Epithelial cell of proximal tubule (primary cell): ENCODE results near the gene ZNF81. TPM values are rescaled to one million over a fixed set of nuclear protein-coding genes. Genes with fewer than 3 reads are reported as not detected.
"Not testable (repeated sequence)": the region's sequence is repeated elsewhere in the genome, so short reads cannot be mapped to it uniquely, and the experiment has no call there.

Experiments
- DNase-seq: peaks from one replicate; pipeline ENCODE4 v3.0.0-alpha.2; 2011; ENCODE audit warnings: low read depth
- H3K4me3 ChIP-seq: 2 replicates; pipeline ENCODE4 v1.5.1; 2011; ENCODE audit warnings: low read depth, mild to moderate bottlenecking, low read length
- total RNA-seq: library from RNA; depleted of rRNA; stranded (reverse); fragments of >200 nt; gene quantifications from 2 replicates; pipeline ENCODE4 v1.2.3, GENCODE V29; 2015
- TF ChIP-seq, protein P1 (sequence below): conservative IDR thresholded peaks from 2 replicates; pipeline ENCODE4 v1.5.1; 2012; ENCODE audit warnings: low read depth, mild to moderate bottlenecking, low read length

The ZNF81 gene
- total RNA-seq, 1 donor from 2014 or later, result 16.9 TPM

DNA sequence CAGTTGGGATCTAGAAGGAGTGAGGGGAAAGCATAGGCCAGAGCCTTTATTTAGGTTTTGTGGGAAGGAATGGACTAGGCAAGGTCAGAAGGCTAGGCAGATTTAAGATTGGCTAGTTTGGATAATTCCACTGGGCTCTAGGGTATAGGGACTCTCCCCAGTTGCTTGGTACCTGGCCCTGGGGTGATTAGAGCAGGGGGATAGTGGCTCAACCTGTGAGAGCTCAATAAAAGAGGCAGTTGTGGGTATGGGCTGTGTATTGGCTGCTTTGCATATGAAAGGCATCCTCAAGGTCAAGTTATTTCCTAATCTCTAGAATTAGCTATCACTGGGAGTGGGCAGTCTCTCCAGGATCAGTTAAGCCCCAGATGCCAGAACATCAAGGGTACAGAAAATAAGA is 61.3 kb downstream of the ZNF81 start:
- no peak overlapping the region for H3K4me3 ChIP-seq
- TF ChIP-seq, protein P1, sequence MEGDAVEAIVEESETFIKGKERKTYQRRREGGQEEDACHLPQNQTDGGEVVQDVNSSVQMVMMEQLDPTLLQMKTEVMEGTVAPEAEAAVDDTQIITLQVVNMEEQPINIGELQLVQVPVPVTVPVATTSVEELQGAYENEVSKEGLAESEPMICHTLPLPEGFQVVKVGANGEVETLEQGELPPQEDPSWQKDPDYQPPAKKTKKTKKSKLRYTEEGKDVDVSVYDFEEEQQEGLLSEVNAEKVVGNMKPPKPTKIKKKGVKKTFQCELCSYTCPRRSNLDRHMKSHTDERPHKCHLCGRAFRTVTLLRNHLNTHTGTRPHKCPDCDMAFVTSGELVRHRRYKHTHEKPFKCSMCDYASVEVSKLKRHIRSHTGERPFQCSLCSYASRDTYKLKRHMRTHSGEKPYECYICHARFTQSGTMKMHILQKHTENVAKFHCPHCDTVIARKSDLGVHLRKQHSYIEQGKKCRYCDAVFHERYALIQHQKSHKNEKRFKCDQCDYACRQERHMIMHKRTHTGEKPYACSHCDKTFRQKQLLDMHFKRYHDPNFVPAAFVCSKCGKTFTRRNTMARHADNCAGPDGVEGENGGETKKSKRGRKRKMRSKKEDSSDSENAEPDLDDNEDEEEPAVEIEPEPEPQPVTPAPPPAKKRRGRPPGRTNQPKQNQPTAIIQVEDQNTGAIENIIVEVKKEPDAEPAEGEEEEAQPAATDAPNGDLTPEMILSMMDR, result no peak
- DNase-seq, result no peak

DNA sequence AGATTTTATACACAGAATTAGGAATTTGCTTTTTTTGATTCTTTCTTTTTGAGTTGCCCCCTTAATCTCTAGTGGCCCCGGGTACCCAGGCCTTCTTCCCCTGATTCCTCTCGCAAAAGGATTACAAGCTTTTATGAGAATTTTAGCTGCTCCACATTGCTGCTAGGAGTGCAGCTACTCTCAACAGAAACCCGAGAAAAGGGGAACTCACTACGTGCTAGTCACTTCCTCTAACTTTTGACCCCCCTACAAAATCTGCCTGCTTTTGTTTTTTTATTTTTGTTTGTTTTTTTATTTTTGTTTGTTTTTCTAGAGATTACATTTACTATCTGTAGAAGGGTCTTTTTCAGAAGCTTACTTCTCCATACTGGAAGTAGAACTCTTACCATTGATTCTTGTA is 64.1 kb downstream of the ZNF81 start:
- no peak for DNase-seq
- no peak overlapping the region for H3K4me3 ChIP-seq
- TF ChIP-seq, protein P1, result no peak

DNA sequence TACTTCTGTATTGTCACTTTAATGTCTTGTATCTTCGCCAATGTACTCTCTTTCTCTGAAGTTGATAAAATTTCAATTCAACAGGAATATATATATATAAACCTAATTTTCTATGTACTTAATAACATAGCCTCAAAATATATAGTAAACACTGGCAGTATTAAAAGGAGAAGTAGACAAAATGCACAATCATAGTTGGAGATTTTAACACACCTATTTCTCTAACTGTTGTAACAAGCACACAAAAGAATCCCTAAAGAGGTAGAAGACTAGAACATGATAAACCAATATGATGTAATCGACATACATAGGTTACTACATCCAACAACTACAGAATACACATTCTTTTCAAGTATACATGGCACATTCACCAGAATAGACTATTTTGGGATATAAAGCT is 65.5 kb downstream of the ZNF81 start:
- TF ChIP-seq, protein P1, result no peak
- H3K4me3 ChIP-seq, result no peak overlapping the region
- DNase-seq, result no peak

DNA sequence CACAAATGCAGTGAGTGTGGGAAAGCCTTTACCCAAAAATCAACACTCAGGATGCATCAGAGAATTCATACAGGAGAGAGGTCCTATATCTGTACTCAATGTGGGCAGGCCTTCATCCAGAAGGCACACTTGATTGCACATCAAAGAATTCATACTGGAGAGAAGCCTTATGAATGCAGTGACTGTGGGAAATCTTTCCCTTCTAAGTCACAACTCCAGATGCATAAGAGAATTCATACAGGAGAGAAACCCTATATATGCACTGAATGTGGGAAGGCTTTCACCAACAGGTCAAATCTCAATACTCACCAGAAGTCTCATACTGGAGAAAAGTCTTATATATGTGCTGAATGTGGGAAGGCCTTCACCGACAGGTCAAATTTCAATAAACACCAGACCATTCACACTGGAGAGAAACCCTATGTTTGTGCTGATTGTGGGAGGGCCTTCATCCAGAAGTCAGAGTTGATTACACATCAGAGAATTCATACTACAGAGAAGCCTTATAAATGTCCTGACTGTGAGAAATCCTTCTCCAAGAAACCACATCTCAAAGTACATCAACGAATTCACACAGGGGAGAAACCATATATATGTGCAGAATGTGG is 79.3 kb downstream of the ZNF81 start:
- no peak for DNase-seq
- TF ChIP-seq, protein P1, result no peak
- no peak overlapping the region for H3K4me3 ChIP-seq

DNA sequence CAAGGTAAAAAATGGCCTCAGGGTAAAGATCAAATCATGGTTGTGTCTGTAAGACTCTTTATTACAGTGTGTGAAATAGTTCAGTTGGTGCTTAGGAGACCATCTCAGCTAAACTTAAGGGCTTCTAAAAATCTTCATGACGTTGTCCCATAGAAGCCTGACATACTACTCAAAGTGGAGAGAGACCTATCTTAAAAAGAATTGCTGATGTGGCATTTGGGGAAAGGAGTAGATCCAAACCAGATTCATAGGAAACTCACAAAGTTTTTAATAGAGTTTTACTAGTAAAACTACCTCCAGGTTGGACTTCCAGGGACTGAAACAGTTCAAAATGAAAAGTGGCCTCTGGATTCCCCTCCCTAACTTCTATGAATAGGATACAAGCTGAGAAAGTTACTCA is 81.6 kb downstream of the ZNF81 start:
- DNase-seq, result no peak
- TF ChIP-seq, protein P1, result no peak
- no peak overlapping the region for H3K4me3 ChIP-seq

DNA sequence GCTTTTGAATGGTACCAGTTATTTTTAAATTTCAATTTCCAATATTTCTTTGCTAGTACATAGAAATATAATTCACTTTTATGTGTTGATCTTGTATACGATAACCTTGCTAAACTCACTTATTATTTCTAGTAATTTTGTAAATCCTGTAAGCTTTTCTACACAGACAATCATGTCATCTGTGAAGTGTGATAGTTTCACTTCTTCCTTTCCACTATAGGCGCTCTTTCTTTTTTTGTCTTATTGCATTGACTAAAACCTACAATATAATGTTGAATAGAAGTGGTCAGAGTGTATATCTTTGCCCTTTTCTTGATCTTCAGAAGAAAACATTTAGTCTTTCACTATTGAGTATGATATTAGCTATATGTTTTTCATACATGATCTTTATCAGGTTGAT is 90.5 kb downstream of the ZNF81 start:
- H3K4me3 ChIP-seq, result no peak overlapping the region
- TF ChIP-seq, protein P1, result no peak
- no peak for DNase-seq

DNA sequence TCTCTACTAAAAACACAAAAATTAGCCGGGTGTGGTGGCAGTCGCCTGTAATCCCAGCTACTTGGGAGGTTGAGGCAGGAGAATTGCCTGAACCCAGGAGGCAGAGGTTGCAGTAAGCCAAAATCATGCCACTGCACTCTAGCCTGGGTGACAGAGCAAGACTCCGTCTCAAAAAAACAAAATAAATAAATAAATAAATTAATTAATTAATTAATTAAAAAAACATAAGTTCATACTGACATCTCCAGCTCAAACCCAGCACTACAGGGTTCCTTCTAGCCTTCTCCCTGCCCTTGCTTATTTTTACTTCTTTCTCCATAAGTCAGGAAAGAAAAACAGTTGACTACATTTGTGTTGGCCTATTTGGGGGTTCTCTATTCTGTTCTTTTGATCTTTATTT is 95.3 kb downstream of the ZNF81 start:
- H3K4me3 ChIP-seq, DNase-seq: not testable (repeated sequence)
